ENCODE measurements around the gene CARS1. TPM values are rescaled to one million over a fixed set of nuclear protein-coding genes. Genes with fewer than 3 reads are reported as not detected.

CARS1 gene
- polyA plus RNA-seq, 3 donors, result 24.2 to 29.0 (median 25.4) TPM

DNA sequence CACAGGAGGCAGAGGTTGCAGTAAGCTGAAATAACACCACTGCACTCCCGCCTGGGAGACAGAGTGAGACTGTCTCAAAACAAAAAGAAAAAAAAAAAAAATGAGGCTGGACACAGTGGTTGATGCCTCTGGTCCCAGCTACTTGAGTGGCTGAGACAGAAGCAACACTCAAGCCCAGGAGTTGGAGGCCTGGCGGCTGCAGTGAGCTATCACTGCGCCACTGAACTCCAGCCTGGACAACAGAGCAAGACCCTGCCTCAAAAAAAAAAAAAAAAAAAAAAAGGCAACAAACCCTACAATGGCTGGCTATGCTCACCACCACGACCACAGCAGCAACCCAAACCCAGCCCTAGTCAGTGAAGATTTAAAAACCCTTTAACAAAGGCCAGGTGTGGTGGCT is 73.3 kb downstream of the CARS1 start:
- no peak for DNase-seq (ENCODE audit: extremely low read depth in 1 of 11, low read depth in 9 of 11, low spot score in 4 of 11)

DNA sequence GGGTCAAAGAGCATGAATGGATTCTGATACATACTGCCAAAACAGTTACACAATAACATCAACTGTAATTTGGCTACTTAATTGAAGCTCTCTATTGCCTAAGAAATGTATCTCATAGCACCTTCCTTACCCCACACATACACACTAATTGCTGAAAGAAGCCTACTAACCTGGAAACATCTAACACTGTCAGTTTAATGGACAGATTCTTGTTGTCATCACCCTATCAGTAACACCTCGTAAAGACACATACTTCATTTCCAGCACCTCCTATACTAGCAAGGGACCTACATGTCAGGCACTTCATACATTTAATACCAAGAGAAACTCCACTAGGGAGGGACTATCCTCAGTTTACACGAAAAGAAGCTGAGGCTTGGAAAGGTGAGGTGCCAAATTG is 75.0 kb downstream of the CARS1 start:
- DNase-seq (ENCODE audit: extremely low read depth in 1 of 11, low read depth in 9 of 11, low spot score in 4 of 11), result no peak

DNA sequence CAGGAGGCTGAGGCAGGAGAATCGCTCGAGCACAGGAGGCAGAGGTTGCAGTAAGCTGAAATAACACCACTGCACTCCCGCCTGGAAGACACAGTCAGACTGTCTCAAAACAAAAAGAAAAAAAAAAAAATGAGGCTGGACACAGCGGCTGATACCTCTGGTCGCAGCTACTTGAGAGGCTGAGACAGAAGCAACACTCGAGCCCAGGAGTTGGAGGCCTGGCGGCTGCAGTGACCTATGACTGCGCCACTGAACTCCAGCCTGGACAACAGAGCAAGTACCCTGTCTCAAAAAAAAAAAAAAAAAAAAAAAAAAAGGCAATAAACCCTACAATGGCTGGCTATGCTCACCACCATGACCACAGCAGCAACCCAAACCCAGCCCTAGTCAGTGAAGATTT is 76.1 kb downstream of the CARS1 start:
- DNase-seq (ENCODE audit: extremely low read depth in 1 of 11, low read depth in 9 of 11, low spot score in 4 of 11), result no peak

DNA sequence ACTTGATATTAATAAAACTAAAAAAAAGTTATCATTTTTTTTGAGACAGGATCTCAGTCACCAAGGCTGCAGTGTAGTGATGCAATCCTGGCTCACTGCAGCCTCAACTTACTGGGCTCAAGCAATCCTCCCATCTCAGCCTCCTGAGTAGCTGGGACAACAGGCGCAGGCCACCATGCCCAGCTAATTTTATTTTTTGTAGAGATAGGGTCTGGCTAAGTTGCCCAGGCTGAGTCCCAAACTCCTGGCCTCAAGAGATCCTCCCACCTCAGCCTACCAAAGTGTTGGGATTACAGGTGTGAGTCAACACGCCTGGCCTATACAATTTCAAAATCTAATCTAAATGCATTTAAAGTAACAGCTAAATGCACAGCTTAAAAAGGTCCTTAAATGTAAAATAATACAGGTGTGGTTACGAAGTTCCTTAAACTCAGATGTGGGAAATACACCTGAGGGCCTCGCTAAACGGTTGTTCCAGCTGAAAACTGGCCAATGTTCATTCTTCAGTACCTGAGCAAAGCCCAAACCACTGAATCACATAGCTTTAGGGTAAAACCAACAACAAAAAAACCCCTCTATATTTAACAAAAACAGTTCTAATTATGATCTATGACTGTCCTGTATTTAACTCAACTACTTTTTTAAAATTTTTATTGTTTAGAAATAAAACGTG is 76.9 kb downstream of the CARS1 start:
- DNase-seq (ENCODE audit: extremely low read depth in 1 of 11, low read depth in 9 of 11, low spot score in 4 of 11), result no peak

DNA sequence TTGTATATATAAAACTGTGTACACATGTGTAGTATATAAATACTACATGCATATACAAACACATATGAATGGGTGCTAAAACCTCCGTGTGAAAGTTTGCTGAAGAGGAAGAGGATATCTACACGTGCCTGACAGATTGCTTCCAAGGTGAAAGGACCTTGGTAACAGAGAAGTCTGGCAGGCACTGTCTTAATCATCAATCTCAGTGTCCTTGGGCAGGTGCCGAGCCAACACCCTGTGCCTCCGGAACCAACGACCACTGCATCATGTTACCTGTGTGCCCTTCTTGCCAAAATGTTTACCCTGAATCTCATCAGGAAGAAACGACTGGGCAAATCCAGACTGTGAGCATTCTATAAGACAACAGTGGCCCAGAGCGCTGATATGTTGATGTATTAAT is 80.1 kb downstream of the CARS1 start:
- no peak for DNase-seq (ENCODE audit: extremely low read depth in 1 of 11, low read depth in 9 of 11, low spot score in 4 of 11)

DNA sequence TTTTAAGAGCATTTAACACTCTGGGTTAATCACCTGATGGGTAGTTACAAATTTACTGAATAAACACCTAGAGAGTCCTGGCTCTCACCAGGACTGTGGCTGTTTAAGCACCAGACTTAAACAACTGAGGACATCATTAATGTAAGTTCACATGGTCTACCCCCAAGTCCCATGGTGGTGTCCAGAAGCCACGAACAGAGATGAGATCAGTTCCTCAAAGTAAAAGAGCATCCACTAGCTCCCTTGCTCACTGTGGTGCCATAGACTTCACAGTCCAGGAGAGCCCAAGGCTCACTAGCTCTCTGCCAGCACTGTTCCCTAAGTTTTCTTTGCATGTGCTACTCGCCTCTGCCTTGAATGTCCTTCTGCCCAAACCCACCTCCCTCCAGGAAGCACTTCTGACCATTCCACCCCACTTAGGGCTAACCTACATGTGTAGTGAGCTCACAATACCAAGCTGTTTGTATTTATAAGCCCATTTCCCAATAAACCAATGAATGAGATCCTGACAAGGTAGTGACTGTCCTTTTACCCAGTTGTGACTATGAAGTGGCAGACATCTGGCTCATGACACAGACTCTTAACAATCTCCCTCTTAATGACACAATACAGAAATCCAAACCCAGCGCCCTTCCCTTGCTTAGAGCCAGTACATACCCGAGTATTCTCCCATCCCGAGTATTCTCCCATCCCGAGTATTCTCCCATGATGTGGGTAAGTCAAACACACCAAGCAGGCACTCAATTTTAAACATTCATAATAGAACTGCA is 80.7 kb downstream of the CARS1 start:
- DNase-seq (ENCODE audit: extremely low read depth in 1 of 11, low read depth in 9 of 11, low spot score in 4 of 11), result no peak

DNA sequence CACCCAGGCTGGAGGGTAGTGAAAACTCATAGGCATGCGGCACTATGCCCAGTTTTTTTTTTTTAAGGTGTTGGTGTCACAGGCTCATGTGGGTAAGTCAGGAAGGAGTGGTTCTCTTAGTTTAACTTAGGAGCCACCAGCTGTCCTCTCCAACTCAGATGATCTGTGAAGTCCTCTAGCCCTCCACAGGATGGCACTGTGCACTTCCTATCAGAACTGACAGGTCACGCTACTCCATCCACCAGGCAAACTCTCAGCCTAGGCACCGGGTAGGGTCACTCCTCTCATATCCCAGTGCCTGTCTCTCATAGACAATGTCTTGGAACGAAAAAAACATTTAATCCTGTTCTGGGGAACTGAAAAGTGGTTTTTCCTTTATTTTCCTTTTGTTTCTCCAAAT is 81.6 kb downstream of the CARS1 start:
- no peak for DNase-seq (ENCODE audit: extremely low read depth in 1 of 11, low read depth in 9 of 11, low spot score in 4 of 11)

DNA sequence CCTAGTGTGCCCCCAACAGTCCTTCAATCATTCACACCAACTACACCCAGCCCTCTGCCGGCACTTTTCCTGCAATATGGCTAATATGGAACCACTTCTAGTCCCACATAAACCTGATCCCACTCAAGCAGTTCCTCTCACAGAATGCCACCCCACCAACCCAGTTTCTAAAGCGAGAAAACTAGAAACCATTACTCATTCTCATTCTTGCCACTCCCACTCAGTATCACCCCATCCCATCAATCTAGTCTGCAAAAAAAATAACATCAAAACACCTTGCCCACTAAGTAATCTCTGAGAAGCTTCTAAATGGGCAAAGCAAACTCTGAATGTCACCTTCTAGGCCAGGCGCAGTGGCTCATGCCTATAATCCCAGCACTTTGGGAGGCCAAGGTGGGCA is 83.0 kb downstream of the CARS1 start:
- no peak for DNase-seq (ENCODE audit: extremely low read depth in 1 of 11, low read depth in 9 of 11, low spot score in 4 of 11)

DNA sequence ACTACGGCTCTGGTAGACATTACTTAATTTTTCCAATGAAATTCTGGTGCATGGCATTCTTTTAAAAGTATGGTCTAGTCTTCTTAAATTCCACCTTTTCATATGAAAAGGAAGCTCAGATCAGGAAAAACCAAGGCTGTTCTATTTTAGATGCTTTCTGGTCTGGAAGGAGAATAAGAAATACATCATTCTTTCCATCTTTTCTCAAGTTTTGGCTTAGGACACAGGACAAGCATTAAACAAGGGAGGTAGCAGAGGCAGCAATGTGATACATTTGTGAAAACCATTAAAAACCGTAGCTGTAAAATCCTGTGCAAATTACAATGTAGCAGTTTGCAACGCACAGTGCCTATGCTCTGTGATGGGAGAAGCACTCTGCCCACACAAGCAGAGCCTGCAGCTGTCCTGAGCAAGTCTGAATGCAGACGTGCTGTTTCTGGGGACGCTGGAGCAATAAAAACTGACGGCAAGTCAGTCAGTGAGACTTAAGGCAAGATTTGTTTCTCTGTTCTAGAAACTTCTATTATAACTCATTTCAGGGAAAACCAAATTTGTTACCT is 88.8 kb downstream of the CARS1 start:
- no peak for DNase-seq (ENCODE audit: extremely low read depth in 1 of 11, low read depth in 9 of 11, low spot score in 4 of 11)

DNA sequence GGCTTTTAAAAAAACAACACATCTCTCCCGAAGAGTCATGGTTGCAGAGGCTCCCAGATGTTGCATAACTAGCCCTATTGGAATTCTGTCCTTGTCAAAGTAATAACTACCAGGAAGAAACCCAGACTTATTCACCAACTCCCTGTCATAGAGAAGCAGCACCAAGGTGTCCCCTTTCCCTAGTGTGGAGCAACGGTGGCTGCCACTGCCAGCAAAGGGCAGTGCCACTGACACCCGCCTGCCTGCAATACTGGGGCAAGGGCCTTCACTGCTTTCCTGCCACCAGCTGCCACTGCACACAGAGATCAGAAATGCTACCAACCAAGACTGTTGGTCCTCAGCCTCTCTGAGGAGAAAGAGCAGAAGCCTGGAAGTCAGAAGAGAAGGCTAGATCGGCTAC is 92.4 kb downstream of the CARS1 start:
- no peak for DNase-seq (ENCODE audit: extremely low read depth in 1 of 11, low read depth in 9 of 11, low spot score in 4 of 11)

DNA sequence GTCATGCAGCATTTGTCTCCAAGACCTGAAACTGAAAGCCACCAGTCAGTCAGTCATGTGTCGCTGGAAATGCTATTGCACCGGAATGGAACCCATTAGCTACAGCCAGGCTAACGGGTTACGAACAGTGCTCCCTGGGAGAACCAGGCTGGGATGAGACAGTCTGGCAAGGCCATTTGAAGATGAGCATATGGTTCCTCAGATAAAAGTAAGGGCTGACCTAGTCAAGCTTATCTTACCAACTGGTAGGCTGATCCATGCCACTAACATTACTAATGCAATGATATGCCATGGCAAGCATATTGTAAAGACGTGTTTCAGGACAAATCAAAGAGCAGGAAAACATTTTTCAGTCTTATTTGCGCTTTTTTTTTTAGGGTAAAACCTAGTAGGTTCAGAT is 93.5 kb downstream of the CARS1 start:
- DNase-seq (ENCODE audit: extremely low read depth in 1 of 11, low read depth in 9 of 11, low spot score in 4 of 11), result no peak

DNA sequence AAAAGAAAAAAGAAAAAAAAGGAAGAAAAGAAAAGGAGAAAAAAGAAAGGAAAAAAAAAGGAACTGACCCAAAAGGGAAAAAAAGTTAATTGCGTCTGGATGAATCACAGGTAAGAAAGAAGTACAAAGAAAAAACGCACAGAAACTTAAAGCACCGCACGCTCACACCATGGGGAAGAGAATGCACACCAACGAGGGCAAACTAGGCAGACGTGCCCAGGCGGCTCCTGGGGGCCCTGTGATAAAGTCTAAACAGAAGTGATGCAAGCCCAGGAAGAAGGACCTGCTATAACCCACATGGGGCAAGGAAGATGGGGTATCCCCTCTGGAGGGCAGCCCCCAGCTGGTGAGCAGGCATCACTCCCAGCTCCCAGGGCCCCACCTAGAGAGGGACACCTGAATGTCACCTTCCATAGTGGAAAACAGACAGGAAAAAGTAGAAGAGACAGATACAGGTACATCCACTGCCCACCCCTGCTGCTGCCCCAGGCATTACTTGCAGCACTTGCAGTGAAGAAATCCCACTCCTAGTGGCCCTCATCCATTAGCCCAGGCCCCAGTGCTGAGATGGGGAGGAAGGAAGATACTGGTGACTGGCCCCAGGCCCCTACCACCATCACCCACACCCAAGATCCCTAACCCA is 94.0 kb downstream of the CARS1 start:
- no peak for DNase-seq (ENCODE audit: extremely low read depth in 1 of 11, low read depth in 9 of 11, low spot score in 4 of 11)

DNA sequence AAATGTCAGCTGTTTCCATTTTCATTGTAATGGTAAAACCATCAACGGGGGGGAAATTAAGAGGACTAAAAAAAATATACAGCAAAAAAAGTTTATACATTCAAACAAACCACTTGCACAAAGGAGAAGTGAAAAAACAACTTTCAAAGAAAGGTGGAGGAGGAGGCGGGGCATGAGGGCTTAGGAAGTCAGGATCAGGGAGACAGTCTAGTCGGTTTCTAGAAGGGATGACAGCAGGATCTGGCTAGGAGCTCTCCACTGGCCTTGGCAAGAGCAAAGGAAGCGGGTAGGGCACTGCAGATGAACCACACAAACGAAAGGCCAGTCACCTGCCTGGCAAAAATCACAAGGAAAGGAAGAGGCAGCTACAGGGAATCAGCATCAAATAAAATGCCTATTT is 96.1 kb downstream of the CARS1 start:
- no peak for DNase-seq (ENCODE audit: extremely low read depth in 1 of 11, low read depth in 9 of 11, low spot score in 4 of 11)

DNA sequence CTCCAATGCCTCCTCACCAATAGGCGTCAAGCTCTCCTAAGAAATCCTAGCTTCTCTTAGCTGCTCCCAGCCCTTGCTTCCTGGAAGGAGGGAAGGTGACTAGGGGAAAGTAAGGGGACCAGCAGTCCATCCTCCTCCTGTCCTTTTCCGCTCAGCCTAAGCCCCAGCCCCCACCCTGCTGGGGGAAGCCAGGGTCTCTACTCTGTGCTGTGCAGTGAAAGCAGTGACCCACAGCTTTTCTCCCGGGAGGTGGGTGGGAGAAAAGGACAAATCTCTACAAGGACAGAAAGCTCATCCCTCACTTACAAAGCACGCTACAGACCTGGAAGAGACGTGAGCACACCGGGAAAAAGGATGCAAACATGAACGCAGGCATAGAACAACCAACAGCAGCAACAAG is 97.1 kb downstream of the CARS1 start:
- no peak for DNase-seq (ENCODE audit: extremely low read depth in 1 of 11, low read depth in 9 of 11, low spot score in 4 of 11)

DNA sequence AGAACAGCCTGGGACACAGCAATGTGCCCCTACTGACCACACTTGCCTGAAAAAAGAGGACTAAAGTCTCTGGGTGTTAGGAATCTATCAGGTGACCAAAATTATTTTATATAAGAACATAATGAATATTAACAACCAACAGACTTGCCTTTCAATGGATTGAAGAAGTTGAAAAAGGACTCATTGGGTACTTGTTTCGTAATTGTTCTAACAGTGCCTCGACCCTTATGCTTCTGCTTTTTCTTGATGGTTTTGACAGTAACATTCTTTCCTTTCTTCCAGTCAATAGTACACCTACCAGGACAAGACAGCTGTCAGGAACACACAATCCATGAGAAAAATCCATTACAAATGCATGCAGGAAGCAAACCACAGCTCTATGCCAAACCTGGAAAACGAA is 99.0 kb downstream of the CARS1 start:
- no peak for DNase-seq (ENCODE audit: extremely low read depth in 1 of 11, low read depth in 9 of 11, low spot score in 4 of 11)

DNA sequence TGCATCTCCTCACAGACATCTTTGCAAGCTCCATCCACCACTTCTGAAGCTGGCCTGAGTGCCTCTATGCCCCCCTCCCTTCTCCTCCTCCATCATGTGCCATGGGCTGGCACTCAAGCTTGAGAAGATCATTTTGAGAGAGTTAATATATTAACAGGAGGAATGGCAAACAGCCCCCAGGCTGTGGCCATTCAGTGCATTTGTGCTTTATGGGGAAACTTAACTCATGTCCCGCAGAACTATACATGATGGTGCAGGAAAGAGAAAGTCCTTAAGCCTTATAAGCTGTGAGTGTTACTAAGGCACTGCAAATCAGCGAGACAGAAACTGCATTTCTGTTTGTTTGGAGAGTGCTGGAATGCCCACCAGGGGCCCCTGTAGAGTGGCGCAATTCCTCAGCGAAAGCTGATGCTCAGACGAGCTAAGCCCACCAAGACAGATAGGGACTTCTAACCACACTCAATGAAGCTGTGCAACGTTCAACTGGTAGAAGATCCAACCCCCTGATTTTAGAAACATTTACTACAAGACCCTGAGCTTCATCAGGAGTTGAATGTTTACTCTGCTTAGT is 101.2 kb downstream of the CARS1 start:
- peak in 3 of 11 donors; percentile 23 to 46 (median 36) for DNase-seq (ENCODE audit: extremely low read depth in 1 of 11, low read depth in 9 of 11, low spot score in 4 of 11)

DNA sequence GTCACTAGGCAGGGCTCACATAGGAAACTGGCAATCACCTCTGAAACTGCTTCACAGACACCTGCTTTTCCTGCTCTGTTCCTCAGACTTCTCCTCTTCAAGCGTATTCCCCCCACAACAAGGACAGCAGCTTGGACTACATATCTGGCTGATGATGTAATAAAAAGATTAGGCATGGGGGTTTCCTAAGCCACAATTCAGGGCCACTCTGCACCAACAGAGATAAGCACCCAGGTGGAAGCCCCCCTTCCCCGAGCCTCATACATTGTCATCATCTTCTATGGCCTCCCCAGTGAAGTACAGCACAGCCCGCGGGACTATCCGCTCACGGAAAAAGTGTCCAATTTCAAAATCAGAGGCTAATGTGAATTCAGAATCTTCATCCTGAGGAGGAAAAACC is 103.0 kb downstream of the CARS1 start:
- no peak for DNase-seq (ENCODE audit: extremely low read depth in 1 of 11, low read depth in 9 of 11, low spot score in 4 of 11)

DNA sequence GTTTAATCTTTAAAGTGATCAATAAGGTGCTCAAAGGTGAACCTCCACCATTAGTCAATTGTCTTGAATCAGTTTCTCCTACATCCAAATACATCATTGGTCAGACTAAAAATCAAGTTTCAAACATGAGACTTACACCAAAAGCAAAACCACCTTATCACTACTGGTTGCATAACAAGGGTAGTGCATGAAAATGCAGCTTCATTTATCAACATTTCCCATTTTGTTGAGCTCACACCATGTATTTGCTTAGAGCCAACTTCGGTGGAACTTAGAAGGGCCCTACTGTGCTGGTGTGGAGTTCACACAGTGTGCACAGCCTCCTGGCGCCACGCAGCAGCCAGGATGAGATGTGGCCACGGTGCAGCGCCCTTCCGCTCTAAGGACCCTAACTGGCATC is 104.9 kb downstream of the CARS1 start:
- no peak for DNase-seq (ENCODE audit: extremely low read depth in 1 of 11, low read depth in 9 of 11, low spot score in 4 of 11)

DNA sequence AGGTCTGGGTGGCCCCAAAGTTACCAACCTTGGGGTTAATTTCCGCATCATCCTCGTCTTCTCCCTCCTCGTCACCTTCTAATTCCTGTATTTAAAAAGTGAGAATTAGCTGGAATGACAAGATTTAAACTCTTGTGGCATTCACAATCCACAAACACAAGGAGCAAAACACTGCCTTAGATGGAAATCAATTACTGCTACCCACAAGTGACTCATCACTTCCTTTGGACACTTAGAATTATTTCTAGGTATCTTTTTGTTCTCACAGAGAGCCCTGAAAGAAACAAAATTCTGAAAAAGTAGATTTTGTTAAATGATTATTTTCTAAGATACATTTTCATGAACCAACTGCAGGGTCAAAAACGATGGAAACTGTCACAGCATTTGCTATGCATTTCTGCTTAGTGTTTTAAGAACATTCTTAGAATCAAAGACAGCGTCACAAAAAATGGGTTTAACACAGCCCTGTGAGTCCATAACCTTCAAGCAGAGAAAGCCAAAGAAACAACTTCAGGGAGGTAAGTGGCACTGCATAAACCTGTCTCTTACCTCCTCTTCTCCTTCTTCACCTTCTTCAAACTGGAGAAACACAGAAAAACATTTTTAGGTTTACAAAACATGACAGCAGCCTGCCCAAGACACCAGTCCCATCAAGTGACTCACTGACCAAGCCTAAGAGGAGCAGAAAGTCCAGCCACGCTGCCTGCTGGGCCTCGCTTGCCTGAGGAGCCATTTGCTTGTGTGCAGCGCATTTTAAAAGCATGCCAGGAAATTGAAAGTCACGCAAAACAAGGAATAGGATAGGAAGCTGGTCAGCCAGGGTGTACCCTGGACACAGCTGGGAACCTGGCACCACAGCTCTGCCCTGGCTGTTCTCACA is 105.8 kb downstream of the CARS1 start:
- DNase-seq (ENCODE audit: extremely low read depth in 1 of 11, low read depth in 9 of 11, low spot score in 4 of 11), result no peak
